ENCODE measurements around the gene PRUNE2. TPM values are rescaled to one million over a fixed set of nuclear protein-coding genes. Genes with fewer than 3 reads are reported as not detected.
A peak's percentile ranks its signal among the peaks of the same experiment; 100 is the strongest.

The PRUNE2 gene
- total RNA-seq, 1 experiment from 2014 or later, result 0.59 TPM

DNA sequence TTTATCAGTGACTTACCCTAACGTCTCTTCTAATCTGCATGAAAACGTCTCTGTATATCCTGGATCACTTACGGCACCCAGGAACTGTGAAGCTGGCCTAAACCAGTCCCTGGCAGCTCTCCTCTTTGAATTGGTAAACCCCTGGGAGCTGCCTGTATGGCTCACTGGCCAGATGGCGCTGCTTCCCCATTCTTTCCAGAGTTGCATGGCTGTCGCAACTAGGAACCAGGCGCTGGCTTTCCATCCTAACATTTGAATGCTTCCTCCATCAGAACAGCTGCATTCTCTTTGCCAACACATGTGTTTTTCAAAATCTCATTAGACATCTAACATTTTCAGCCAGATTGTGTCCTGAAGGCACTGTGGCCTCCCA lies 149.7 kb downstream of the PRUNE2 start:
- Histone ChIP-seq H4K20me1 (ENCODE audit: insufficient read depth) (no peaks in the 10 kb centered on the region), H3K4me2 (ENCODE audit: low read length) (no peak overlapping the region), H3K27me3 (ENCODE audit: insufficient read depth, low read length) (no peaks in the 10 kb centered on the region; the same call in 1 of the 2 replicates), H3K4me3 (replicated peaks in 1 of 2; ENCODE audit: low read depth in 1 of 2, low read length in 2 of 2) (no peak overlapping the region), H3K4me1 (ENCODE audit: control insufficient read depth in 1 of 2, insufficient read depth in 2 of 2, low read length in 2 of 2) (no peaks in the 10 kb centered on the region), H3K9me3 (ENCODE audit: control insufficient read depth in 1 of 2, insufficient read depth in 1 of 2, low read depth in 1 of 2, low read length in 2 of 2) (no peaks in the 10 kb centered on the region), H3K36me3 (ENCODE audit: control insufficient read depth in 1 of 2, insufficient read depth in 2 of 2, low read length in 2 of 2) (no peaks in the 10 kb centered on the region), H3K9me2 (ENCODE audit: insufficient read depth) (no peaks in the 10 kb centered on the region), H3K9ac (ENCODE audit: low read length) (no peak overlapping the region), H3K27ac (ENCODE audit: low read depth, low read length) (no peak overlapping the region), H3K79me2 (ENCODE audit: insufficient read depth, low read length) (no peaks in the 10 kb centered on the region), H2AFZ (ENCODE audit: low read depth, low read length, poor library complexity, severe bottlenecking) (no peak overlapping the region)
- DNase-seq (ENCODE audit: low read depth, low spot score), result no peak
- ChIA-PET POLR2A (no interaction called here), CTCF (interaction anchor here (0.5 to 3.0 kb wide), 3 partner anchors 240 to 395 kb away, joined by 3 to 12 read pairs (median 3); no protein-coding TSS in a partner anchor), RAD21 (ENCODE audit: low non-redundant PET in 1 of 2, low total read pairs in 2 of 2, uncharacterized antibody in 2 of 2, unreplicated experiment in 2 of 2) (no interaction called here)
- no TSS peak for BruUV-seq (replicated peaks)
- peak; percentile 71; the same call in 1 of the 2 replicates for ATAC-seq
- TF ChIP-seq, protein P1, sequence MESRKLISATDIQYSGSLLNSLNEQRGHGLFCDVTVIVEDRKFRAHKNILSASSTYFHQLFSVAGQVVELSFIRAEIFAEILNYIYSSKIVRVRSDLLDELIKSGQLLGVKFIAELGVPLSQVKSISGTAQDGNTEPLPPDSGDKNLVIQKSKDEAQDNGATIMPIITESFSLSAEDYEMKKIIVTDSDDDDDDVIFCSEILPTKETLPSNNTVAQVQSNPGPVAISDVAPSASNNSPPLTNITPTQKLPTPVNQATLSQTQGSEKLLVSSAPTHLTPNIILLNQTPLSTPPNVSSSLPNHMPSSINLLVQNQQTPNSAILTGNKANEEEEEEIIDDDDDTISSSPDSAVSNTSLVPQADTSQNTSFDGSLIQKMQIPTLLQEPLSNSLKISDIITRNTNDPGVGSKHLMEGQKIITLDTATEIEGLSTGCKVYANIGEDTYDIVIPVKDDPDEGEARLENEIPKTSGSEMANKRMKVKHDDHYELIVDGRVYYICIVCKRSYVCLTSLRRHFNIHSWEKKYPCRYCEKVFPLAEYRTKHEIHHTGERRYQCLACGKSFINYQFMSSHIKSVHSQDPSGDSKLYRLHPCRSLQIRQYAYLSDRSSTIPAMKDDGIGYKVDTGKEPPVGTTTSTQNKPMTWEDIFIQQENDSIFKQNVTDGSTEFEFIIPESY (IDR thresholded peaks at IDR 0.05; ENCODE audit: extremely low read depth, insufficient replicate concordance, low read length), result no peak
- TF ChIP-seq, protein P2, sequence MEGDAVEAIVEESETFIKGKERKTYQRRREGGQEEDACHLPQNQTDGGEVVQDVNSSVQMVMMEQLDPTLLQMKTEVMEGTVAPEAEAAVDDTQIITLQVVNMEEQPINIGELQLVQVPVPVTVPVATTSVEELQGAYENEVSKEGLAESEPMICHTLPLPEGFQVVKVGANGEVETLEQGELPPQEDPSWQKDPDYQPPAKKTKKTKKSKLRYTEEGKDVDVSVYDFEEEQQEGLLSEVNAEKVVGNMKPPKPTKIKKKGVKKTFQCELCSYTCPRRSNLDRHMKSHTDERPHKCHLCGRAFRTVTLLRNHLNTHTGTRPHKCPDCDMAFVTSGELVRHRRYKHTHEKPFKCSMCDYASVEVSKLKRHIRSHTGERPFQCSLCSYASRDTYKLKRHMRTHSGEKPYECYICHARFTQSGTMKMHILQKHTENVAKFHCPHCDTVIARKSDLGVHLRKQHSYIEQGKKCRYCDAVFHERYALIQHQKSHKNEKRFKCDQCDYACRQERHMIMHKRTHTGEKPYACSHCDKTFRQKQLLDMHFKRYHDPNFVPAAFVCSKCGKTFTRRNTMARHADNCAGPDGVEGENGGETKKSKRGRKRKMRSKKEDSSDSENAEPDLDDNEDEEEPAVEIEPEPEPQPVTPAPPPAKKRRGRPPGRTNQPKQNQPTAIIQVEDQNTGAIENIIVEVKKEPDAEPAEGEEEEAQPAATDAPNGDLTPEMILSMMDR (IDR thresholded peaks at IDR 0.05 in 2 of 3, conservative IDR thresholded peaks at IDR 0.05 in 1 of 3; ENCODE audit: borderline replicate concordance in 1 of 3, insufficient read depth in 1 of 3, low read depth in 2 of 3, low read length in 2 of 3), result peak; percentile 23 to 33 (median 23); a peak in 4 of 6 replicates
- no peak for TF ChIP-seq ZFX (IDR thresholded peaks at IDR 0.05)
- TF ChIP-seq SIN3A (IDR thresholded peaks at IDR 0.05; ENCODE audit: low read depth), result no peak
- no peak for TF ChIP-seq POLR2AphosphoS5 (IDR thresholded peaks at IDR 0.05; ENCODE audit: low read depth, low read length)
- TF ChIP-seq, protein P3, sequence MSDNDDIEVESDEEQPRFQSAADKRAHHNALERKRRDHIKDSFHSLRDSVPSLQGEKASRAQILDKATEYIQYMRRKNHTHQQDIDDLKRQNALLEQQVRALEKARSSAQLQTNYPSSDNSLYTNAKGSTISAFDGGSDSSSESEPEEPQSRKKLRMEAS (IDR thresholded peaks at IDR 0.05), result no peak
- TF ChIP-seq EZH2 (IDR thresholded peaks at IDR 0.05), result no peak
- no peak for TF ChIP-seq CBX3 (IDR thresholded peaks at IDR 0.05; ENCODE audit: low read depth)
- TF ChIP-seq YY1 (IDR thresholded peaks at IDR 0.05; ENCODE audit: extremely low read depth, insufficient replicate concordance, low read depth, low read length), result no peak
- TF ChIP-seq EZH2phosphoT487 (IDR thresholded peaks at IDR 0.05; ENCODE audit: borderline replicate concordance), result no peak
- TF ChIP-seq ELF1 (IDR thresholded peaks at IDR 0.05; ENCODE audit: borderline replicate concordance, low read depth), result no peak
- TF ChIP-seq ZNF274 (IDR thresholded peaks at IDR 0.05; ENCODE audit: low read depth, low read length), result no peak
- TF ChIP-seq RAD21 (IDR thresholded peaks at IDR 0.05; ENCODE audit: low read depth), result peak; percentile 46
- TF ChIP-seq, protein P4, sequence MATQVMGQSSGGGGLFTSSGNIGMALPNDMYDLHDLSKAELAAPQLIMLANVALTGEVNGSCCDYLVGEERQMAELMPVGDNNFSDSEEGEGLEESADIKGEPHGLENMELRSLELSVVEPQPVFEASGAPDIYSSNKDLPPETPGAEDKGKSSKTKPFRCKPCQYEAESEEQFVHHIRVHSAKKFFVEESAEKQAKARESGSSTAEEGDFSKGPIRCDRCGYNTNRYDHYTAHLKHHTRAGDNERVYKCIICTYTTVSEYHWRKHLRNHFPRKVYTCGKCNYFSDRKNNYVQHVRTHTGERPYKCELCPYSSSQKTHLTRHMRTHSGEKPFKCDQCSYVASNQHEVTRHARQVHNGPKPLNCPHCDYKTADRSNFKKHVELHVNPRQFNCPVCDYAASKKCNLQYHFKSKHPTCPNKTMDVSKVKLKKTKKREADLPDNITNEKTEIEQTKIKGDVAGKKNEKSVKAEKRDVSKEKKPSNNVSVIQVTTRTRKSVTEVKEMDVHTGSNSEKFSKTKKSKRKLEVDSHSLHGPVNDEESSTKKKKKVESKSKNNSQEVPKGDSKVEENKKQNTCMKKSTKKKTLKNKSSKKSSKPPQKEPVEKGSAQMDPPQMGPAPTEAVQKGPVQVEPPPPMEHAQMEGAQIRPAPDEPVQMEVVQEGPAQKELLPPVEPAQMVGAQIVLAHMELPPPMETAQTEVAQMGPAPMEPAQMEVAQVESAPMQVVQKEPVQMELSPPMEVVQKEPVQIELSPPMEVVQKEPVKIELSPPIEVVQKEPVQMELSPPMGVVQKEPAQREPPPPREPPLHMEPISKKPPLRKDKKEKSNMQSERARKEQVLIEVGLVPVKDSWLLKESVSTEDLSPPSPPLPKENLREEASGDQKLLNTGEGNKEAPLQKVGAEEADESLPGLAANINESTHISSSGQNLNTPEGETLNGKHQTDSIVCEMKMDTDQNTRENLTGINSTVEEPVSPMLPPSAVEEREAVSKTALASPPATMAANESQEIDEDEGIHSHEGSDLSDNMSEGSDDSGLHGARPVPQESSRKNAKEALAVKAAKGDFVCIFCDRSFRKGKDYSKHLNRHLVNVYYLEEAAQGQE (IDR thresholded peaks at IDR 0.05; ENCODE audit: low read depth), result no peak
- TF ChIP-seq CEBPB (IDR thresholded peaks at IDR 0.05; ENCODE audit: low read depth), result 0 out of 2 replicates have a peak, but pooled peaks have one; percentile 19
- intact Hi-C loops (cut with micrococcal nuclease), result no loop called here

All from HCT116 (cell line).